SK-N-SH (cell line): Measurements from ENCODE around the gene AADACL4. TPM values are rescaled to one million over a fixed set of nuclear protein-coding genes. Genes with fewer than 3 reads are reported as not detected.

ENCODE experiments used
- CTCF ChIA-PET: fragments of 300-600, 350-600 bp; formaldehyde crosslinking; extraction: SDS; loops from one replicate; lab custom pipeline; 2021; lab: Yijun Ruan, JAX
- POLR2A ChIA-PET: fragments of 350-600 bp; sonication (Branson Sonifier 250); formaldehyde crosslinking; extraction: SDS; loops from one replicate; lab custom pipeline; 2020; ENCODE audit warnings: antibody characterized with exemption, inconsistent platforms; lab: Yijun Ruan, JAX
- DNase-seq: peaks from one replicate; pipeline ENCODE4 v3.0.0; 2012
- H2AFZ ChIP-seq: fragments of 200-600 bp; sonication (generic); 2 replicates; pipeline ENCODE4 v1.8.1; 2016; ENCODE audit warnings: antibody characterized with exemption, mild to moderate bottlenecking, low read depth
- H3F3A ChIP-seq: fragments of 200-600 bp; sonication (generic); replicated peaks from 2 replicates; pipeline ENCODE3; 2016; ENCODE audit warnings: antibody characterized with exemption, mild to moderate bottlenecking; ENCODE audit not compliant: insufficient read depth
- H3K27ac ChIP-seq, 2 experiments: fragments of 200-500 bp in 1 of 2; fragments of 200-600 bp in 1 of 2; sonication (Bioruptor generic) in 1 of 2; sonication (generic), shearing (Covaris generic) in 1 of 2; 2 replicates each; pipeline versions ENCODE4 v1.5.1 to v1.6.1; 2014 to 2016; ENCODE audit warnings: low read depth in 2 of 2, inconsistent platforms in 1 of 2, low read length in 1 of 2, mild to moderate bottlenecking in 1 of 2, mixed read lengths in 1 of 2
- H3K27me3 ChIP-seq: fragments of 200-600 bp; sonication (generic), shearing (Covaris generic); 2 replicates; pipeline ENCODE4 v1.6.1; 2016; ENCODE audit warnings: mixed run types; ENCODE audit not compliant: insufficient read depth
- H3K36me3 ChIP-seq, 2 experiments: fragments of 200-500 bp in 1 of 2; fragments of 200-600 bp in 1 of 2; sonication (Bioruptor generic) in 1 of 2; sonication (generic) in 1 of 2; replicated peaks in 1 of 2; 2 replicates each; pipeline versions ENCODE3 to v1.5.1; 2014 to 2016; ENCODE audit warnings: low read length in 1 of 2, mild to moderate bottlenecking in 1 of 2; ENCODE audit not compliant: insufficient read depth in 2 of 2, control insufficient read depth in 1 of 2
- H3K4me1 ChIP-seq, 2 experiments: fragments of 200-500 bp in 1 of 2; fragments of 200-600 bp in 1 of 2; sonication (Bioruptor generic) in 1 of 2; sonication (generic), shearing (Covaris generic) in 1 of 2; 2 replicates each; pipeline versions ENCODE4 v1.5.1 to v1.6.1; 2014 to 2016; ENCODE audit warnings: low read depth in 1 of 2, low read length in 1 of 2, mixed run types in 1 of 2; ENCODE audit not compliant: insufficient read depth in 2 of 2, control insufficient read depth in 1 of 2
- H3K4me2 ChIP-seq: fragments of 200-600 bp; sonication (generic), shearing (Covaris generic); 2 replicates; pipeline ENCODE4 v1.6.1; 2017; ENCODE audit warnings: mixed run types
- H3K4me3 ChIP-seq, 2 experiments: fragments of 200-500 bp in 1 of 2; fragments of 200-600 bp in 1 of 2; sonication (Bioruptor generic) in 1 of 2; sonication (generic), shearing (Covaris generic) in 1 of 2; 2 replicates each; pipeline versions ENCODE4 v1.5.1 to v1.8.1; 2014 to 2016; ENCODE audit warnings: low read depth in 2 of 2, inconsistent platforms in 1 of 2, low read length in 1 of 2, mild to moderate bottlenecking in 1 of 2, mixed read lengths in 1 of 2, moderate library complexity in 1 of 2
- H3K79me2 ChIP-seq: fragments of 200-600 bp; sonication (generic); 2 replicates; pipeline ENCODE4 v1.8.1; 2017; ENCODE audit warnings: mild to moderate bottlenecking; ENCODE audit not compliant: insufficient read depth
- H3K9ac ChIP-seq: fragments of 200-600 bp; sonication (generic); 2 replicates; pipeline ENCODE4 v1.6.1; 2017; ENCODE audit warnings: mixed run types
- H3K9me2 ChIP-seq: fragments of 200-600 bp; sonication (generic); 2 replicates; pipeline ENCODE4 v1.6.1; 2017; ENCODE audit warnings: mixed run types
- H3K9me3 ChIP-seq: fragments of 200-600 bp; sonication (generic); 2 replicates; pipeline ENCODE4 v1.6.1; 2017; ENCODE audit warnings: mixed run types, mild to moderate bottlenecking, moderate library complexity
- H4K20me1 ChIP-seq: fragments of 200-600 bp; sonication (generic); 2 replicates; pipeline ENCODE4 v1.6.1; 2017; ENCODE audit warnings: mild to moderate bottlenecking, mixed run types; ENCODE audit not compliant: insufficient read depth
- CHD2 ChIP-seq: fragments of 150-350 bp; IDR thresholded peaks from 2 replicates; pipeline ENCODE4 v1.6.1; 2018; ENCODE audit warnings: low read length; ENCODE audit not compliant: partially characterized antibody
- ELF1 ChIP-seq: IDR thresholded peaks from 2 replicates; pipeline ENCODE4 v1.4.0; 2012
- EP300 ChIP-seq, 2 experiments: IDR thresholded peaks; 2 replicates each; pipeline versions ENCODE4 v1.4.0 to v1.6.1; 2012; ENCODE audit warnings: borderline replicate concordance in 1 of 2, low read depth in 1 of 2, low read length in 1 of 2
- FOXJ3 ChIP-seq: sonication (generic); formaldehyde crosslinking; IDR thresholded peaks from 2 replicates; pipeline ENCODE4 v1.5.1; 2020; ENCODE audit warnings: mild to moderate bottlenecking, missing genetic modification reagents
- GABPA ChIP-seq: IDR thresholded peaks from 2 replicates; pipeline ENCODE4 v1.4.0; 2012; ENCODE audit warnings: low read depth, mild to moderate bottlenecking
- MXI1 ChIP-seq: IDR thresholded peaks from 2 replicates; pipeline ENCODE4 v1.6.1; 2012; ENCODE audit warnings: mild to moderate bottlenecking, low read depth, low read length, improper control_type of control experiment
- NFIC ChIP-seq: IDR thresholded peaks from 2 replicates; pipeline ENCODE4 v1.4.0; 2012; ENCODE audit warnings: borderline replicate concordance
- RAD21 ChIP-seq: IDR thresholded peaks from 2 replicates; pipeline ENCODE4 v1.6.1; 2012; ENCODE audit warnings: mild to moderate bottlenecking, low read length
- SMC3 ChIP-seq: IDR thresholded peaks from 2 replicates; pipeline ENCODE4 v1.6.1; 2012; ENCODE audit warnings: low read depth, low read length, improper control_type of control experiment
- TEAD4 ChIP-seq: IDR thresholded peaks from 2 replicates; pipeline ENCODE4 v1.4.0; 2012; ENCODE audit warnings: mild to moderate bottlenecking, borderline replicate concordance; ENCODE audit not compliant: insufficient read depth
- USF1 ChIP-seq: IDR thresholded peaks from 2 replicates; pipeline ENCODE4 v1.4.0; 2012; ENCODE audit warnings: low read depth, borderline replicate concordance
- WGBS: methylation state at CpG from one replicate; pipeline ENCODE4 v1.1.6; 2017; ENCODE audit warnings: low lambda C conversion rate; 5-methylcytosine and 5-hydroxymethylcytosine counted together
- polyA plus RNA-seq, 3 experiments: library from polyadenylated mRNA; depleted of rRNA; stranded (reverse); fragments of >200 nt; gene quantifications; 2 replicates each; pipeline ENCODE4 v1.2.3, GENCODE V29; 2012
- TF ChIP-seq, protein P1 (sequence below): fragments of 150-350 bp; IDR thresholded peaks from 2 replicates; pipeline ENCODE4 v1.6.1; 2016; ENCODE audit warnings: mild to moderate bottlenecking, low read depth, low read length
- TF ChIP-seq, protein P2 (sequence below): fragments of 200-600 bp; sonication (generic); IDR thresholded peaks from 2 replicates; pipeline ENCODE4 v1.6.1; 2017; ENCODE audit warnings: antibody characterized with exemption, mild to moderate bottlenecking, moderate library complexity

The AADACL4 gene
- polyA plus RNA-seq, 1 of the 3 experiments (the other 2 are of a cell fraction), result 0.59 TPM

DNA sequence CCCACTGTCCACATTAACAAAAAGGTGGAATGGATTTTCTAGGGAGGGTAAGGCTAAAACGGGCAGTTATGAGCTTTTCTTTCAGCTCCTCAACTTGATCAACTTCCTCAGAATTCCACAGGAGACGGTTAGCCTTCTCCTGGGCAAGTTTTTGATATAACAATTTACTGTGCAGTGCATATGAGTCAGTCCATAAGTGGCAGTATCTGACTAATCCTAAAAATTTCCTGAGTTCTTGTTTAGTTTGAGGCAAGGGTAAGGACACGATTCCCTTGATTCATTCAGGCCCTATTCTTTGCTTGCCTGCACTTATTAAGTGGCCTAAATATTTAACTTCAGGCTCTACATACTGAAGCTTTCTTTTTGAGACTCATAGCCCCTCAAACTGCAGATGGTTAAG is 65.8 kb downstream of the AADACL4 start:
- no peak overlapping the region for H3K4me2 ChIP-seq
- CTCF ChIA-PET, result no interaction called here

DNA sequence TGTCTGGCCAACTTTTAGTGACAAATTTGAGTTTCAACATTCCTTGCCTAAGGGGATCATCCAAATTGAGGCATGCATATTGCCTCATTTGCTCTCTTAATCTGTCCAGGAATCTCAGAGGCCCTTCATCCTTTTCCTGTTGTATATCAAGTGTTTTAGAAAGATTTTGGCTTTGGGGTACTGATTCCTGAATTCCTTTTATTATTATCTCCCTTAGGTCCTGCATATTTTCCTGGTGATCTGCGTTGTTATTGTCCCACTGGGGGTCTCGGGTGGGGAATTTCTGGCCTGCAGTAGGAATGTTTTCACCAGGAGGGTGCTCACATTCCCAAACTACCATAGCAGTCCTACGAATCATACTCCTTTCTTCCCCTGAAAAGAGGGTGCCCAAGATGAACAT is 67.7 kb downstream of the AADACL4 start:
- Histone ChIP-seq H4K20me1 (no peaks in the 10 kb centered on the region), H3K4me2 (no peak overlapping the region), H3K27me3 (no peaks in the 10 kb centered on the region; the same call in 1 of the 2 replicates), H3K4me1 (no peaks in the 10 kb centered on the region), H3K9me3 (no peaks in the 10 kb centered on the region), H3F3A (no peaks in the 10 kb centered on the region), H3K9me2 (no peaks in the 10 kb centered on the region), H2AFZ (no peak overlapping the region), H3K36me3 (no peaks in the 10 kb centered on the region), H3K79me2 (no peaks in the 10 kb centered on the region), H3K4me3 (no peak overlapping the region), H3K27ac (no peak overlapping the region), H3K9ac (no peak overlapping the region)
- TF ChIP-seq ELF1 (no peak), GABPA (no peak), NFIC (no peak), USF1 (no peak), FOXJ3 (no peak), EP300 (IDR thresholded peaks at IDR 0.05; ENCODE audit: borderline replicate concordance in 1 of 2, low read depth in 1 of 2, low read length in 1 of 2) (no peak), TEAD4 (no peak), RAD21 (no peak), CHD2 (no peak), SMC3 (no peak)
- TF ChIP-seq, protein P1, sequence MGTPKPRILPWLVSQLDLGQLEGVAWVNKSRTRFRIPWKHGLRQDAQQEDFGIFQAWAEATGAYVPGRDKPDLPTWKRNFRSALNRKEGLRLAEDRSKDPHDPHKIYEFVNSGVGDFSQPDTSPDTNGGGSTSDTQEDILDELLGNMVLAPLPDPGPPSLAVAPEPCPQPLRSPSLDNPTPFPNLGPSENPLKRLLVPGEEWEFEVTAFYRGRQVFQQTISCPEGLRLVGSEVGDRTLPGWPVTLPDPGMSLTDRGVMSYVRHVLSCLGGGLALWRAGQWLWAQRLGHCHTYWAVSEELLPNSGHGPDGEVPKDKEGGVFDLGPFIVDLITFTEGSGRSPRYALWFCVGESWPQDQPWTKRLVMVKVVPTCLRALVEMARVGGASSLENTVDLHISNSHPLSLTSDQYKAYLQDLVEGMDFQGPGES, result no peak
- TF ChIP-seq, protein P2, sequence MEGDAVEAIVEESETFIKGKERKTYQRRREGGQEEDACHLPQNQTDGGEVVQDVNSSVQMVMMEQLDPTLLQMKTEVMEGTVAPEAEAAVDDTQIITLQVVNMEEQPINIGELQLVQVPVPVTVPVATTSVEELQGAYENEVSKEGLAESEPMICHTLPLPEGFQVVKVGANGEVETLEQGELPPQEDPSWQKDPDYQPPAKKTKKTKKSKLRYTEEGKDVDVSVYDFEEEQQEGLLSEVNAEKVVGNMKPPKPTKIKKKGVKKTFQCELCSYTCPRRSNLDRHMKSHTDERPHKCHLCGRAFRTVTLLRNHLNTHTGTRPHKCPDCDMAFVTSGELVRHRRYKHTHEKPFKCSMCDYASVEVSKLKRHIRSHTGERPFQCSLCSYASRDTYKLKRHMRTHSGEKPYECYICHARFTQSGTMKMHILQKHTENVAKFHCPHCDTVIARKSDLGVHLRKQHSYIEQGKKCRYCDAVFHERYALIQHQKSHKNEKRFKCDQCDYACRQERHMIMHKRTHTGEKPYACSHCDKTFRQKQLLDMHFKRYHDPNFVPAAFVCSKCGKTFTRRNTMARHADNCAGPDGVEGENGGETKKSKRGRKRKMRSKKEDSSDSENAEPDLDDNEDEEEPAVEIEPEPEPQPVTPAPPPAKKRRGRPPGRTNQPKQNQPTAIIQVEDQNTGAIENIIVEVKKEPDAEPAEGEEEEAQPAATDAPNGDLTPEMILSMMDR, result no peak
- ChIA-PET POLR2A (no interaction called here), CTCF (no interaction called here)
- WGBS, result 8% methylated on average over 3 of the region's 3 CpGs
- no peak for DNase-seq

More for the DNA sequence above, 65.8 kb downstream of the AADACL4 start:
- H3K4me3 ChIP-seq, result no peak overlapping the region
- no peak overlapping the region for H3K27ac ChIP-seq
- H2AFZ ChIP-seq, result no peak overlapping the region
- H3F3A ChIP-seq, result no peaks in the 10 kb centered on the region
- H3K9me2 ChIP-seq, result no peaks in the 10 kb centered on the region
- H3K79me2 ChIP-seq, result no peaks in the 10 kb centered on the region
- no peak overlapping the region for H3K9ac ChIP-seq
- TF ChIP-seq MXI1 (no peak), ELF1 (no peak)
- H3K9me3 ChIP-seq, result no peaks in the 10 kb centered on the region
- no peaks in the 10 kb centered on the region for H3K4me1 ChIP-seq
- POLR2A ChIA-PET, result no interaction called here
- no peaks in the 10 kb centered on the region; the same call in 1 of the 2 replicates for H3K27me3 ChIP-seq
- no peaks in the 10 kb centered on the region for H4K20me1 ChIP-seq
- WGBS, result 0% methylated on average over 3 of the region's 3 CpGs
- no peaks in the 10 kb centered on the region for H3K36me3 ChIP-seq
- DNase-seq, result no peak
